Naive B cell (primary cell): Measurements from ENCODE around the gene FOSL1. TPM values are rescaled to one million over a fixed set of nuclear protein-coding genes. Genes with fewer than 3 reads are reported as not detected.

ENCODE experiments used
- ATAC-seq, 2 donors: fragments of 150-1000 bp; cut with Tn5 transposase; 2 replicates each; pipeline ENCODE4 v1.10.0; 2021; ENCODE audit warnings: low read depth in 2 of 2, mild to moderate bottlenecking in 2 of 2, moderate library complexity in 2 of 2
- DNase-seq: peaks from one replicate; pipeline ENCODE4 v3.0.0; 2022
- H3K27ac Mint-ChIP-seq, 6 donors: one replicate each; pipeline ENCODE4 v1.8.0; 2020 to 2022; ENCODE audit warnings: mild to moderate bottlenecking in 6 of 6, mixed read lengths in 6 of 6, moderate library complexity in 5 of 6, inconsistent platforms in 2 of 6
- H3K27me3 Mint-ChIP-seq, 3 donors: one replicate each; pipeline ENCODE4 v1.8.0; 2021 to 2022; ENCODE audit warnings: mixed read lengths in 3 of 3, mild to moderate bottlenecking in 1 of 3
- H3K36me3 Mint-ChIP-seq, 2 donors: one replicate each; pipeline ENCODE4 v1.8.0; 2020 to 2022; ENCODE audit warnings: mixed read lengths in 2 of 2, inconsistent platforms in 1 of 2, mild to moderate bottlenecking in 1 of 2
- H3K4me1 Mint-ChIP-seq, 3 donors: one replicate each; pipeline ENCODE4 v1.8.0; 2020 to 2022; ENCODE audit warnings: mixed read lengths in 3 of 3, inconsistent platforms in 1 of 3, mild to moderate bottlenecking in 1 of 3, moderate library complexity in 1 of 3
- H3K4me3 Mint-ChIP-seq, 8 donors: one replicate each; pipeline ENCODE4 v1.8.0; 2020 to 2022; ENCODE audit warnings: mild to moderate bottlenecking in 8 of 8, mixed read lengths in 8 of 8, moderate library complexity in 8 of 8, inconsistent platforms in 2 of 8
- H3K9me3 Mint-ChIP-seq, 7 donors: one replicate each; pipeline ENCODE4 v1.8.0; 2020 to 2022; ENCODE audit warnings: mixed read lengths in 7 of 7, mild to moderate bottlenecking in 5 of 7, inconsistent platforms in 2 of 7, moderate library complexity in 1 of 7
- polyA plus RNA-seq, 6 donors: library from polyadenylated mRNA; unstranded; fragments of 300-500 nt; fragmentation: Illumina TruSeq; gene quantifications; one replicate each; pipeline ENCODE4 v1.2.3, GENCODE V29; 2021; ENCODE audit warnings: low read depth in 6 of 6

Gene FOSL1
- polyA plus RNA-seq, 6 donors from 2014 or later = 0.25 to 0.34 (median 0.27) TPM; not detected in 3

DNA sequence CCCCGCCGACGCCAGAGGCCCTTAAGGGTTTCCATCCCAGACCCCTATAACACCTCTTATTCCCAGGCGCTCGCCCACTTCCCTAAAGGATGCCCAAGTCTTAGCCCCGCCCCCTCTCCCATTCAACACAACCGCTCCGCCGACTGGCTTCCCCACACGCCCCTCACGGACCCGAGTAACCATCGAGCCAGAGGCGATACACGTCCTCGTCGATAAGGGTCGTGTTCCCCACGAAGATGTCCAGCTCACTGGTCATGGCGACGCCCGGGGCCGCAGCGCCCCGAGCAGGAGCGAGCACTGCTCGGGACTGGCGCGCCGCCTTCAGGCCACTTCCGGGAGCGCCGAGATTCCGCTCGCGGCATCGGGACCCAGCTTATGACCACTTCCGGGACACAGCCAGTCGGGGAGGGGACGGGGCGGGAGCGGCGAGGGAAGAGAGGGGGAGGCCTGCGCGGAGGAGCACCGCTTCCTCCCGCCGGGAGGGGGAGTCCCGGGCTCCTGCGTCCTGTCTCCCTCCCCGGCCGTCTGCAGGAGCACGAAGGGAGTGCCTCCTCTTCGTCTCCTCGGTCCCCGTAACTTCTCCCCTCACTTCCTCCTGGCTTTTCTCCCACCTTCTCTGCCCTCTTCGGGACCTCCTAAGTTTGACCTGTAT lies 11.9 kb downstream of the FOSL1 start, which contains the start of gene FIBP:
TSS of gene FIBP (minus strand) at position 309 of the 652 bp plus-strand sequence. CDS start at position 256, 53 bp downstream.
- H3K36me3 Mint-ChIP-seq = peaks cover 0 to 4% of the 10 kb centered on the region in 2 donors
- DNase-seq = peak; percentile 89
- H3K9me3 Mint-ChIP-seq = no peaks in the 10 kb centered on the region
- peak within 1 kb of the TSS; percentile 96 to 100 (median 98) for H3K27ac Mint-ChIP-seq
- H3K4me3 Mint-ChIP-seq = peak within 1 kb of the TSS; percentile 90 to 98 (median 95)
- ATAC-seq = peak; percentile 47 to 53
- peaks cover 56 to 80% (median 78%) of the 10 kb centered on the region in 3 donors for H3K4me1 Mint-ChIP-seq
- no peaks in the 10 kb centered on the region for H3K27me3 Mint-ChIP-seq

GRCh38 chr11:65887723-65888162 lies 12.4 kb downstream of the FOSL1 start:
- ATAC-seq = no peak
- DNase-seq = no peak
- Mint-ChIP-seq H3K27me3 (no peaks in the 10 kb centered on the region), H3K36me3 (peaks cover 0 to 4% of the 10 kb centered on the region in 2 donors), H3K9me3 (no peaks in the 10 kb centered on the region), H3K4me3 (peak overlapping the region; percentile 90 to 98 (median 95)), H3K27ac (peak overlapping the region; percentile 24 to 100 (median 96)), H3K4me1 (peaks cover 54 to 74% (median 73%) of the 10 kb centered on the region in 3 donors)

DNA sequence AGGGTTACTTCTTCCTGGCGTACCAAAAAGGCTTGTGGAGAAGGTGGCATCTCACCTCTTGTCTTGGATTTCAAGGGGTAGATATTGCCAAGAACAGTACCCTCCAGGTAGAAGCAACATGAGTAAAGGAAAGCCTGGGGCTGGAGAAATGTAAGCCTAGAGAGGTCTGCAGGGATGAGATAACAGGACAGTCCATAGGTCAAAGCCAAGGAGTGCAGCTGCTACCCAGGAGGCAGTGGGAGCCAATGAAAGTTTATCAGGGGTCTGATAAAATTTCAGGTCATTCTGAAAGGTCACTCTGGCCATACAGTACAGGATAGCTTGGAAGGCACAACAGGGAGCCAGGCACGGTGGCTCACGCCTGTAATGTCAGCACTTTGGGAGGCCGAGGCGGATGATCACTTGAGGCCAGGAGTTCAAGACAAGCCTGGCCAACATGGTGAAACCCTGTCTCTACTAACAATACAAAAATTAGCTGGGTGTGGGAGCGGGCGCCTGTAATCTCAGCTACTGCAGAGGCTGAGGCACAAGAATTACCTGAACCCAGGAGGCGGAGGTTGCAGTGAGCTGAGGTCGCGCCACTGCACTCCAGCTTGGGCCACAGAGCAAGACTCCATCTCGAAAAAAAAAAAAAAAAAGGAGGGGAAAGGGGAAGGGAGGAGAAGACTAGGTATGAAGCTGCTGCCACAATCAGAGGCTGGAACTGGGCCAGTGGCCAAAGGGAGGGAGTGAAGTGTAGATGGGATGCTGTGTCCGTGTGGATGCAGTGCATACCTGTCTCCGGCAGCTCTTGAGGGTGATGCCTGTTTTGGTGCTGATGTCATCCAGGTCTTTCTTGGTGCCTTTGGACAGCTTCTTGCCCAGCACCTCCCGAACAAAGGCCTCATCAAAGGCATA lies 13.1 kb downstream of the FOSL1 start:
- H3K9me3 Mint-ChIP-seq = no peaks in the 10 kb centered on the region
- ATAC-seq (no peak), DNase-seq (no peak)
- H3K36me3 Mint-ChIP-seq = peaks cover 0 to 4% of the 10 kb centered on the region in 2 donors
- no peaks in the 10 kb centered on the region for H3K27me3 Mint-ChIP-seq
- peaks cover 48 to 68% (median 66%) of the 10 kb centered on the region in 3 donors for H3K4me1 Mint-ChIP-seq
- H3K27ac Mint-ChIP-seq = peak overlapping the region; percentile 24 to 100 (median 86)
- peak overlapping the region; percentile 90 to 98 (median 95) for H3K4me3 Mint-ChIP-seq

- peaks cover 0 to 4% of the 10 kb centered on the region in 2 donors for H3K36me3 Mint-ChIP-seq
- H3K4me1 Mint-ChIP-seq = peaks cover 44 to 61% (median 60%) of the 10 kb centered on the region in 3 donors
- no peaks in the 10 kb centered on the region for H3K27me3 Mint-ChIP-seq
- ATAC-seq (no peak), DNase-seq (no peak)
- H3K4me3 Mint-ChIP-seq = peak overlapping the region in 6 of 8 donors; percentile 44 to 97 (median 93)
- no peaks in the 10 kb centered on the region for H3K9me3 Mint-ChIP-seq
- H3K27ac Mint-ChIP-seq = peak overlapping the region in 1 of 6 donors; percentile 48
These were observed 14.2 kb downstream of the FOSL1 start for GRCh38 chr11:65885808-65886536.

DNA sequence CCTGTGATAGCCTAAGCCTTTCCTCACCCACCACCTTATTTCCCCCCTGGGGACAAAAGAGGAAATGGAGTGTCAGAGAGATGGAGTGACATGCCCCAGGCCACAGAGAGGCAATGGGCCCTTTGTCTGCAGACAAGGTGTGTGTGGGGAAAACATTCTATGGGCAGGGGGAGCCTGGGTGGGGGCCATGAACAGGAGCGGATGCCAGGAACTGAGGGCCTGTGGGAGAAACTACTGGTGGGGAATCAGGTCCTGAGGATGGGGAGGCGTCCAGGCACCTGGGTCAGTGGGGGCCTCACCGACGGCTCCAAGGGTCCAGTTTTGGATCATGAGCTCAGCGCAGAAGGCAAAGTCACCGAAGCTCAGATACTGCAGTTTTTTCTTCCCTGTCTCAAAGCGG lies 15.0 kb downstream of the FOSL1 start:
- Mint-ChIP-seq H3K4me3 (peak overlapping the region in 3 of 8 donors; percentile 47 to 70 (median 57)), H3K27ac (peak overlapping the region in 4 of 6 donors; percentile 38 to 73 (median 61)), H3K9me3 (no peaks in the 10 kb centered on the region), H3K27me3 (no peaks in the 10 kb centered on the region), H3K4me1 (peaks cover 49 to 63% (median 61%) of the 10 kb centered on the region in 3 donors), H3K36me3 (peaks cover 0 to 4% of the 10 kb centered on the region in 2 donors)
- DNase-seq (no peak), ATAC-seq (no peak)

DNA sequence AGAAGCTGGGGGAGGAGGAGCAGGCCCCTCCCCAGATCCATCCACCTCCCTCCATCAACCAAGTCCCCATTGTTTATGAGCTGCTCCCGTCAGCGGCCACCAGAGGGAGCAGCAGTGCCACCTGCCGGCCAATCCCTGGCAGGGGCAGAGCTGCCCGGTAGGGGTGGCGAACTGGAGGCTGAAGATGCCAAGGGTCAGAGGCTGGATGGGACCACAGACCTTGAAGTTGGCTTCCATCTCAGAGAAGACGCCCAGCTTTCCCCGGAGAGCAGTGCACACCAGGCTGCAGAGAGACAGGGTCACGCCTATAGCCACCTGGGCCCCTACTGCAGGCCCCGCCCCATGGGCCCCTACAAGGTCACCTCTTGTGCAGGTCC lies 15.5 kb downstream of the FOSL1 start:
- Mint-ChIP-seq H3K4me1 (peaks cover 43 to 60% (median 56%) of the 10 kb centered on the region in 3 donors), H3K27ac (peak overlapping the region in 2 of 6 donors; percentile 69 to 73), H3K9me3 (no peaks in the 10 kb centered on the region), H3K4me3 (peak overlapping the region in 5 of 8 donors; percentile 15 to 70 (median 47)), H3K27me3 (no peaks in the 10 kb centered on the region), H3K36me3 (peaks cover 0 to 4% of the 10 kb centered on the region in 2 donors)
- ATAC-seq (peak; percentile 49 to 54), DNase-seq (peak; percentile 85)

DNA sequence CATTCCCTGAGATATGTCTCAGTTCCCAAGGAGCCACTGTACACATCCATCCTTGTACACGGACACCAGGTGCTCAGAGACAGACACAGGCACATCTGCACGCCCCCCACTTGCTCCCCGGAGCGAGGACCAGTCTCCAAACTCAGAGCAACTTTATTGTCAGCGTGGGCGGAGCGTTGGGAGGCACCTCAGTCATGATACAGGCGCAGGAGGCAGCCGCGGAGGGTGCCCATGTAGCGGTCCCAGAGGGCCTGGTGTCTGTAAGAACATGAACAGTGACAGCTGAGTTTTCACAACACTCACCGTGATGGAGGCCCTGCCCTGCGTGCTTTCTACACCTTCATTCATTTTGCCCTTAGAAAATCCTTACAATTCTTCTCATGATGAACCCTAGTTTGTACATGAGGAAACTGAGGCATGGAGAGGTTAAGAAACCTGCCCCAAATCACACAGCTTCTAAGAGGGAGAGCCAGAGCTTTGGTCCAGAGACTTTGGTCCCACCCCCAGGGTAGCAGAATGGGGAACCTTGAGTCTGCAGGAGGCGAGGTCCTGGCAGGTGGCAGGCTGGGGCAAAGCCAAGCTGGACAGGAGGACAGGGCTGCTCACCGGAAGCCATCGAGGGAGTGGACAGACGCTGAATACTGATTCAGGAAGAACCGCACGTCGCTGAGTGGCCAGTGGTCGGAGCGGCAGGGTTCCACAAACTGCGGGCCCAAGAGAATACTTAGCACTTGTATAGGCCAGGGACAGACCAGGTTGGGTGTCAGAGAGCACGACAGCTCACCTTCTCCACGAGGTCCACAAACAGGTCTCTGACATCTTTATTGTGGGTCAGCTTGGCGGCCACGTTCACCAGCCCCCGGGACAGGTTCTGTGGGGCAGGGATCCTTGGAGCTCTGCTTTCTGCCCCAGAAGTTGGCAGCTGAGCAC lies 16.1 kb downstream of the FOSL1 start:
- H3K27me3 Mint-ChIP-seq = no peaks in the 10 kb centered on the region
- peaks cover 37 to 58% (median 49%) of the 10 kb centered on the region in 3 donors for H3K4me1 Mint-ChIP-seq
- peak overlapping the region in 3 of 6 donors; percentile 49 to 73 (median 69) for H3K27ac Mint-ChIP-seq
- peak overlapping the region in 2 of 8 donors; percentile 42 to 70 for H3K4me3 Mint-ChIP-seq
- peaks cover 0 to 4% of the 10 kb centered on the region in 2 donors for H3K36me3 Mint-ChIP-seq
- ATAC-seq (no peak), DNase-seq (no peak)
- no peaks in the 10 kb centered on the region for H3K9me3 Mint-ChIP-seq

GRCh38 chr11:65883058-65883761 lies 17.0 kb downstream of the FOSL1 start:
- DNase-seq (no peak), ATAC-seq (no peak)
- H3K4me3 Mint-ChIP-seq = no peak overlapping the region
- peaks cover 30 to 52% (median 41%) of the 10 kb centered on the region in 3 donors for H3K4me1 Mint-ChIP-seq
- H3K36me3 Mint-ChIP-seq = peaks cover 0 to 4% of the 10 kb centered on the region in 2 donors
- H3K9me3 Mint-ChIP-seq = no peaks in the 10 kb centered on the region
- H3K27ac Mint-ChIP-seq = peak overlapping the region in 1 of 6 donors; percentile 76
- H3K27me3 Mint-ChIP-seq = no peaks in the 10 kb centered on the region

- peak overlapping the region in 1 of 8 donors; percentile 44 for H3K4me3 Mint-ChIP-seq
- peaks cover 0 to 4% of the 10 kb centered on the region in 2 donors for H3K36me3 Mint-ChIP-seq
- DNase-seq (no peak), ATAC-seq (no peak)
- H3K4me1 Mint-ChIP-seq = peaks cover 23 to 47% (median 33%) of the 10 kb centered on the region in 3 donors
- peak overlapping the region in 2 of 6 donors; percentile 76 to 84 for H3K27ac Mint-ChIP-seq
- H3K27me3 Mint-ChIP-seq = no peaks in the 10 kb centered on the region
- H3K9me3 Mint-ChIP-seq = no peaks in the 10 kb centered on the region
These were observed 17.8 kb downstream of the FOSL1 start for GRCh38 chr11:65882120-65883057.

DNA sequence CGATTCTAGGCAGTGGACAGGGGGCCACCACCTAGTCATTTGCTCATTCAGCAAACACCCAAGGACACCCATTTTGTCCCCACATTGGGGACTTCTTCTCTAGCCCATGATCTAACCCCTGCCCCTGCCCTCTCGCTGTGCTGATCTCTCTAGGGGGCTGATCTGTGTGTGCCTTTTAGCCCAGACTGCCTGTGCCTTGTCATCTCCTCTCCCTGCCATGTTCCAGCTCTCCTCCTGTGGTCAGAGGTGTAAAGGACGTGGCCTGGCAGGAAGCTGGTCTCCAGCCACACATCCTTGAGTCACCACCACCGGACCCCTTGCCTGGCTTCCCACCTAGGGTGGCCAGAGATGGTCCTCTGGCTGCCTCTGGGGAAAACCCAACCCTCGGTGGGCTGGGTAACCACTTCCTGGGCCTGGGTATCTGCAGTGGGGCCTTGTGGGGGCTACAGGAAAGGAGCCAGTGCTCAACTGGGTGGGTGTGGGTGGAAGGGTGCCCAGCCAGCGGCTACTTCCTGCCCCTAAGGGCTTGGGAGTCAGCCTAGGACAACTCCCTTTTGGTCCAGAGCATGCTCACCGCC lies 19.3 kb downstream of the FOSL1 start:
- Mint-ChIP-seq H3K27me3 (no peaks in the 10 kb centered on the region), H3K36me3 (peaks cover 0 to 4% of the 10 kb centered on the region in 2 donors), H3K9me3 (no peaks in the 10 kb centered on the region), H3K4me1 (peaks cover 15 to 32% (median 21%) of the 10 kb centered on the region in 3 donors), H3K4me3 (no peak overlapping the region), H3K27ac (peak overlapping the region in 2 of 6 donors; percentile 80 to 85)
- DNase-seq (no peak), ATAC-seq (no peak)
